ENCODE measurements around the gene GALNT18. TPM values are rescaled to one million over a fixed set of nuclear protein-coding genes. Genes with fewer than 3 reads are reported as not detected.
"Not testable (repeated sequence)": the region's sequence is repeated elsewhere in the genome, so short reads cannot be mapped to it uniquely, and the experiment has no call there.

Gene GALNT18
- total RNA-seq, 2 donors from 2014 or later, result 5.3 to 7.3 TPM

- intact Hi-C loops (cut with DNase I), result no loop called here
- Histone ChIP-seq H3K36me3 (replicated peaks in 1 of 2; ENCODE audit: insufficient read depth in 1 of 2, low read depth in 2 of 2) (no peaks in the 10 kb centered on the region), H3K4me3 (no peak overlapping the region), H3K27me3 (no peaks in the 10 kb centered on the region), H3K9me3 (no peaks in the 10 kb centered on the region), H3K4me1 (no peaks in the 10 kb centered on the region), H3K27ac (no peak overlapping the region)
- DNase-seq (no peak), ATAC-seq (no peak)
- no peak for TF ChIP-seq POLR2A (IDR thresholded peaks at IDR 0.05)
- TF ChIP-seq CTCF (IDR thresholded peaks at IDR 0.05), result no peak
- WGBS, 2 donors, result 62 to 76% methylated on average over 3 of the region's 3 CpGs
Measured at GRCh38 chr11:11359611-11360010, 262.2 kb downstream of the GALNT18 start.

- H3K9me3 ChIP-seq, result no peaks in the 10 kb centered on the region
- no peak overlapping the region for H3K4me3 ChIP-seq
- no peaks in the 10 kb centered on the region for H3K27me3 ChIP-seq
- DNase-seq, result no peak
- H3K27ac ChIP-seq, result no peak overlapping the region
- H3K4me1 ChIP-seq, result no peaks in the 10 kb centered on the region
- WGBS, 2 donors, result 85 to 86% methylated on average over 9 of the region's 9 CpGs
- TF ChIP-seq POLR2A (IDR thresholded peaks at IDR 0.05), result no peak
- no peak for TF ChIP-seq CTCF (IDR thresholded peaks at IDR 0.05)
- intact Hi-C loops (cut with DNase I), result no loop called here
- no peak for ATAC-seq
- no peaks in the 10 kb centered on the region for H3K36me3 ChIP-seq (replicated peaks in 1 of 2; ENCODE audit: insufficient read depth in 1 of 2, low read depth in 2 of 2)
Measured at GRCh38 chr11:11356842-11357241, 265.0 kb downstream of the GALNT18 start.

GRCh38 chr11:11352878-11353277, 268.9 kb downstream of the GALNT18 start, which contains the start of gene CSNK2A3:
Gene CSNK2A3 (minus strand): TSS chr11:11353250. CDS start chr11:11353119, 131 bp downstream.
- H3K36me3 ChIP-seq (replicated peaks in 1 of 2; ENCODE audit: insufficient read depth in 1 of 2, low read depth in 2 of 2); H3K27me3 ChIP-seq; H3K4me3 ChIP-seq; H3K27ac ChIP-seq; H3K9me3 ChIP-seq; DNase-seq; H3K4me1 ChIP-seq; intact Hi-C loops (cut with DNase I): not testable (repeated sequence)
- peak; percentile 53 for ATAC-seq
- WGBS, 2 donors, result 57 to 61% methylated on average over 11 of the region's 11 CpGs

GRCh38 chr11:11351851-11352250, 270.0 kb downstream of the GALNT18 start:
- H3K4me3 ChIP-seq; H3K9me3 ChIP-seq; intact Hi-C loops (cut with DNase I); H3K36me3 ChIP-seq (replicated peaks in 1 of 2; ENCODE audit: insufficient read depth in 1 of 2, low read depth in 2 of 2); H3K4me1 ChIP-seq; ATAC-seq; H3K27ac ChIP-seq; H3K27me3 ChIP-seq; DNase-seq: not testable (repeated sequence)
- 76 to 79% methylated on average over 8 to 9 of the region's 10 CpGs for WGBS, 2 donors

GRCh38 chr11:11351042-11351586, 270.7 kb downstream of the GALNT18 start:
- no peak for ATAC-seq
- Histone ChIP-seq H3K4me1 (no peaks in the 10 kb centered on the region), H3K27ac (no peak overlapping the region), H3K36me3 (replicated peaks in 1 of 2; ENCODE audit: insufficient read depth in 1 of 2, low read depth in 2 of 2) (no peaks in the 10 kb centered on the region), H3K9me3 (no peaks in the 10 kb centered on the region), H3K4me3 (no peak overlapping the region), H3K27me3 (no peaks in the 10 kb centered on the region)
- TF ChIP-seq CTCF (IDR thresholded peaks at IDR 0.05), result no peak
- no peak for TF ChIP-seq POLR2A (IDR thresholded peaks at IDR 0.05)
- intact Hi-C loops (cut with DNase I), result no loop called here
- DNase-seq, result no peak
- WGBS, 2 donors, result 94 to 95% methylated on average over 4 of the region's 4 CpGs

- intact Hi-C loops (cut with DNase I), result no loop called here
- no peak overlapping the region for H3K4me3 ChIP-seq
- WGBS, 2 donors, result 72 to 82% methylated on average over 1 of the region's 1 CpG
- no peaks in the 10 kb centered on the region for H3K4me1 ChIP-seq
- H3K9me3 ChIP-seq, result no peaks in the 10 kb centered on the region
- peak in 1 of 4 donors; percentile 30 for DNase-seq
- no peaks in the 10 kb centered on the region for H3K27me3 ChIP-seq
- no peak overlapping the region for H3K27ac ChIP-seq
- no peaks in the 10 kb centered on the region for H3K36me3 ChIP-seq (replicated peaks in 1 of 2; ENCODE audit: insufficient read depth in 1 of 2, low read depth in 2 of 2)
- no peak for ATAC-seq
- TF ChIP-seq CTCF (IDR thresholded peaks at IDR 0.05), result no peak
- no peak for TF ChIP-seq POLR2A (IDR thresholded peaks at IDR 0.05)
Measured at GRCh38 chr11:11349870-11350337, 271.9 kb downstream of the GALNT18 start.

Data from body of pancreas (tissue), 4 donors.